22Rv1 (cell line): ENCODE measurements around the gene SCAF4.

Experiments
- H3K27ac ChIP-seq: fragments of 450-650 bp; 2 replicates; pipeline ENCODE4 v1.5.1; 2017
- ZFX ChIP-seq: fragments of 450-650 bp; IDR thresholded peaks from 2 replicates; pipeline ENCODE4 v1.6.1; 2017; ENCODE audit warnings: antibody characterized with exemption, borderline replicate concordance
- TF ChIP-seq, protein P1 (sequence below): fragments of 450-650 bp; IDR thresholded peaks from 2 replicates; pipeline ENCODE4 v1.5.1; 2017; ENCODE audit warnings: mild to moderate bottlenecking

The SCAF4 gene

GRCh38 chr21:31622397-31622796 is 109.5 kb downstream of the SCAF4 start:
- no peak overlapping the region for H3K27ac ChIP-seq
- TF ChIP-seq, protein P1, sequence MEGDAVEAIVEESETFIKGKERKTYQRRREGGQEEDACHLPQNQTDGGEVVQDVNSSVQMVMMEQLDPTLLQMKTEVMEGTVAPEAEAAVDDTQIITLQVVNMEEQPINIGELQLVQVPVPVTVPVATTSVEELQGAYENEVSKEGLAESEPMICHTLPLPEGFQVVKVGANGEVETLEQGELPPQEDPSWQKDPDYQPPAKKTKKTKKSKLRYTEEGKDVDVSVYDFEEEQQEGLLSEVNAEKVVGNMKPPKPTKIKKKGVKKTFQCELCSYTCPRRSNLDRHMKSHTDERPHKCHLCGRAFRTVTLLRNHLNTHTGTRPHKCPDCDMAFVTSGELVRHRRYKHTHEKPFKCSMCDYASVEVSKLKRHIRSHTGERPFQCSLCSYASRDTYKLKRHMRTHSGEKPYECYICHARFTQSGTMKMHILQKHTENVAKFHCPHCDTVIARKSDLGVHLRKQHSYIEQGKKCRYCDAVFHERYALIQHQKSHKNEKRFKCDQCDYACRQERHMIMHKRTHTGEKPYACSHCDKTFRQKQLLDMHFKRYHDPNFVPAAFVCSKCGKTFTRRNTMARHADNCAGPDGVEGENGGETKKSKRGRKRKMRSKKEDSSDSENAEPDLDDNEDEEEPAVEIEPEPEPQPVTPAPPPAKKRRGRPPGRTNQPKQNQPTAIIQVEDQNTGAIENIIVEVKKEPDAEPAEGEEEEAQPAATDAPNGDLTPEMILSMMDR: no peak
- TF ChIP-seq ZFX: no peak
